HEK293 (cell line): ENCODE results near the gene TNNC2.

Experiments
- CTCF ChIA-PET: fragments of 350-600 bp; formaldehyde crosslinking; extraction: SDS; loops from one replicate; lab custom pipeline; 2021; ENCODE audit warnings: antibody characterized with exemption; lab: Yijun Ruan, JAX
- POLR2A ChIA-PET: fragments of 300-600 bp; formaldehyde crosslinking; extraction: SDS; loops from one replicate; lab custom pipeline; 2020; ENCODE audit warnings: antibody characterized with exemption, inconsistent platforms; lab: Yijun Ruan, JAX
- H3K27ac ChIP-seq: fragments of 200-500 bp; sonication (Bioruptor generic); 2 replicates; pipeline ENCODE4 v1.5.1; 2014; ENCODE audit warnings: low read depth, low read length, control low read depth, inconsistent platforms; ENCODE audit errors: extremely low read depth
- H3K36me3 ChIP-seq, 2 experiments: fragments of 200-500 bp in 1 of 2; sonication (Bioruptor generic) in 1 of 2; 1 replicate in 1 of 2; 2 replicates in 1 of 2; pipeline ENCODE4 v1.5.1; 2014 to 2017; ENCODE audit warnings: inconsistent platforms in 2 of 2, low read length in 2 of 2; ENCODE audit not compliant: control insufficient read depth in 2 of 2, insufficient read depth in 1 of 2
- H3K4me1 ChIP-seq: fragments of 200-500 bp; sonication (Bioruptor generic); 2 replicates; pipeline ENCODE4 v1.5.1; 2014; ENCODE audit warnings: mild to moderate bottlenecking, low read length, inconsistent platforms; ENCODE audit not compliant: control insufficient read depth, insufficient read depth
- H3K4me3 ChIP-seq: 2 replicates; pipeline ENCODE4 v1.5.1; 2011; ENCODE audit warnings: low read depth, mild to moderate bottlenecking, control low read depth, low read length, moderate library complexity
- H3K9me3 ChIP-seq: fragments of 200-500 bp; sonication (Bioruptor generic); 2 replicates; pipeline ENCODE4 v1.5.1; 2014; ENCODE audit warnings: low read depth, low read length, inconsistent platforms; ENCODE audit not compliant: control insufficient read depth, insufficient read depth
- HIC1 ChIP-seq: fragments of 450-650 bp; formaldehyde crosslinking; IDR thresholded peaks from 2 replicates; pipeline ENCODE4 v1.5.1; 2016; ENCODE audit warnings: missing biosample characterization, missing genetic modification characterization
- MEIS1 ChIP-seq: sonication (generic); formaldehyde crosslinking; IDR thresholded peaks from 2 replicates; pipeline ENCODE4 v1.8.1; 2022; ENCODE audit warnings: missing genetic modification reagents, mild to moderate bottlenecking, borderline replicate concordance
- SCRT2 ChIP-seq: fragments of 450-650 bp; formaldehyde crosslinking; IDR thresholded peaks from 2 replicates; pipeline ENCODE4 v1.5.1; 2016; ENCODE audit warnings: missing biosample characterization, missing genetic modification characterization
- ZEB2 ChIP-seq: fragments of 450-650 bp; formaldehyde crosslinking; IDR thresholded peaks from 2 replicates; pipeline ENCODE4 v1.5.1; 2016; ENCODE audit warnings: missing biosample characterization, missing genetic modification characterization
- ZFP41 ChIP-seq: fragments of 450-650 bp; formaldehyde crosslinking; IDR thresholded peaks from 2 replicates; pipeline ENCODE4 v1.5.1; 2016; ENCODE audit warnings: missing biosample characterization, missing genetic modification characterization, borderline replicate concordance
- ZNF10 ChIP-seq: fragments of 450-650 bp; formaldehyde crosslinking; IDR thresholded peaks from 2 replicates; pipeline ENCODE4 v1.5.1; 2017; ENCODE audit warnings: missing biosample characterization, missing genetic modification characterization
- ZNF114 ChIP-seq: fragments of 450-650 bp; formaldehyde crosslinking; IDR thresholded peaks from 2 replicates; pipeline ENCODE4 v1.5.0; 2017; ENCODE audit warnings: missing biosample characterization, missing genetic modification characterization
- ZNF157 ChIP-seq: fragments of 450-650 bp; formaldehyde crosslinking; IDR thresholded peaks from 2 replicates; pipeline ENCODE4 v1.5.1; 2016; ENCODE audit warnings: missing biosample characterization, missing genetic modification characterization
- ZNF169 ChIP-seq: fragments of 450-650 bp; formaldehyde crosslinking; IDR thresholded peaks from 2 replicates; pipeline ENCODE4 v1.5.1; 2016; ENCODE audit warnings: missing biosample characterization, missing genetic modification characterization
- ZNF184 ChIP-seq: fragments of 450-650 bp; IDR thresholded peaks from 2 replicates; pipeline ENCODE4 v1.5.1; 2018; ENCODE audit warnings: missing biosample characterization, mild to moderate bottlenecking, missing genetic modification characterization
- ZNF24 ChIP-seq: fragments of 450-650 bp; formaldehyde crosslinking; IDR thresholded peaks from 2 replicates; pipeline ENCODE4 v1.5.1; 2016; ENCODE audit warnings: missing biosample characterization, missing genetic modification characterization
- ZNF248 ChIP-seq: fragments of 450-650 bp; formaldehyde crosslinking; IDR thresholded peaks from 2 replicates; pipeline ENCODE4 v1.5.1; 2017; ENCODE audit warnings: missing biosample characterization, missing genetic modification characterization
- ZNF280C ChIP-seq: fragments of 450-650 bp; formaldehyde crosslinking; IDR thresholded peaks from 2 replicates; pipeline ENCODE4 v1.5.1; 2016; ENCODE audit warnings: missing biosample characterization, missing genetic modification characterization
- ZNF311 ChIP-seq: fragments of 450-650 bp; formaldehyde crosslinking; IDR thresholded peaks from 2 replicates; pipeline ENCODE4 v1.5.1; 2017; ENCODE audit warnings: missing biosample characterization, missing genetic modification characterization, borderline replicate concordance
- ZNF394 ChIP-seq: fragments of 450-650 bp; formaldehyde crosslinking; IDR thresholded peaks from 2 replicates; pipeline ENCODE4 v1.5.1; 2016; ENCODE audit warnings: missing biosample characterization, missing genetic modification characterization, mild to moderate bottlenecking, moderate library complexity, borderline replicate concordance
- ZNF548 ChIP-seq: fragments of 450-650 bp; formaldehyde crosslinking; IDR thresholded peaks from 2 replicates; pipeline ENCODE4 v1.5.1; 2016; ENCODE audit warnings: missing biosample characterization, missing genetic modification characterization
- ZNF596 ChIP-seq: fragments of 450-650 bp; IDR thresholded peaks from 2 replicates; pipeline ENCODE4 v1.5.0; 2018; ENCODE audit warnings: missing biosample characterization, mild to moderate bottlenecking, missing genetic modification characterization, moderate library complexity
- ZNF701 ChIP-seq: fragments of 450-650 bp; formaldehyde crosslinking; IDR thresholded peaks from 2 replicates; pipeline ENCODE4 v1.5.1; 2016; ENCODE audit warnings: missing biosample characterization, missing genetic modification characterization
- ZNF768 ChIP-seq: fragments of 450-650 bp; formaldehyde crosslinking; IDR thresholded peaks from 2 replicates; pipeline ENCODE4 v1.5.1; 2018; ENCODE audit warnings: missing biosample characterization, mild to moderate bottlenecking, missing genetic modification characterization
- ZNF777 ChIP-seq: fragments of 450-650 bp; formaldehyde crosslinking; IDR thresholded peaks from 2 replicates; pipeline ENCODE4 v1.5.1; 2017; ENCODE audit warnings: missing biosample characterization, missing genetic modification characterization, borderline replicate concordance
- ZNF837 ChIP-seq: fragments of 450-650 bp; formaldehyde crosslinking; IDR thresholded peaks from 2 replicates; pipeline ENCODE4 v1.5.1; 2016; ENCODE audit warnings: missing biosample characterization, missing genetic modification characterization
- ZSCAN5A ChIP-seq: fragments of 450-650 bp; formaldehyde crosslinking; IDR thresholded peaks from 2 replicates; pipeline ENCODE4 v1.5.1; 2016; ENCODE audit warnings: missing biosample characterization, missing genetic modification characterization

Gene TNNC2

GRCh38 chr20:45859916-45860315 lies 32.8 kb upstream of the TNNC2 start:
- Histone ChIP-seq H3K4me3 (no peak overlapping the region), H3K27ac (no peak overlapping the region), H3K4me1 (peaks cover 5% of the 10 kb centered on the region), H3K36me3 (peaks cover 0 to 2% of the 10 kb centered on the region in 2 experiments; a peak in 1 of 3 replicates), H3K9me3 (no peaks in the 10 kb centered on the region)
- ChIA-PET CTCF (interaction anchor here (1.4 kb wide), 1 partner anchor 61 kb away, joined by 5 read pairs; no protein-coding TSS in a partner anchor), POLR2A (no interaction called here)
- no peak for TF ChIP-seq ZNF169 (tag by site-specific recombination)
- no peak for TF ChIP-seq ZNF280C
- no peak for TF ChIP-seq ZFP41 (tag by site-specific recombination)
- no peak for TF ChIP-seq ZNF596 (tag by site-specific recombination)
- TF ChIP-seq ZNF157 (tag by site-specific recombination): no peak
- TF ChIP-seq ZNF768 (tag by site-specific recombination): no peak
- TF ChIP-seq ZNF184 (tag by site-specific recombination): no peak
- no peak for TF ChIP-seq ZNF777 (tag by site-specific recombination)
- no peak for TF ChIP-seq HIC1 (tag by site-specific recombination)
- TF ChIP-seq ZNF10 (tag by site-specific recombination): no peak
- no peak for TF ChIP-seq ZNF311 (tag by site-specific recombination)
- TF ChIP-seq ZNF837 (tag by site-specific recombination): no peak
- TF ChIP-seq ZNF701: no peak
- TF ChIP-seq ZNF24 (tag by site-specific recombination): no peak
- no peak for TF ChIP-seq ZEB2
- no peak for TF ChIP-seq ZNF114 (tag by site-specific recombination)
- TF ChIP-seq ZNF248 (tag by site-specific recombination): no peak
- no peak for TF ChIP-seq ZNF548 (tag by site-specific recombination)
- TF ChIP-seq ZSCAN5A (tag by site-specific recombination): no peak

- H3K27ac ChIP-seq: peak overlapping the region; percentile 26; the same call in 1 of the 2 replicates
- peaks cover 0 to 16% of the 10 kb centered on the region in 2 experiments; a peak in 1 of 3 replicates for H3K36me3 ChIP-seq
- peaks cover 5% of the 10 kb centered on the region for H3K4me1 ChIP-seq
- no peak for TF ChIP-seq MEIS1 (CRISPR knock-in tag)
- 0 out of 2 replicates have a peak, but pooled peaks have one; percentile 5 for TF ChIP-seq ZNF394
- peak; percentile 68 for TF ChIP-seq SCRT2 (tag by site-specific recombination)
- H3K4me3 ChIP-seq: peak overlapping the region; percentile 56
- no peaks in the 10 kb centered on the region for H3K9me3 ChIP-seq
- ChIA-PET CTCF (interaction anchor here (0.9 to 2.5 kb wide), 3 partner anchors 24 to 112 kb away, joined by 3 to 7 read pairs (median 3); no protein-coding TSS in a partner anchor), POLR2A (interaction anchor here (1.0 to 2.6 kb wide), 2 partner anchors 24 to 77 kb away, joined by 4 to 21 read pairs; partner anchors contain the start of genes PCIF1 and ZSWIM1)
Observed at GRCh38 chr20:45857882-45858216, 30.7 kb upstream of the TNNC2 start.
